Sigmoid colon (tissue), 7 donors: ENCODE measurements around the gene LAMA3. TPM values are rescaled to one million over a fixed set of nuclear protein-coding genes. Genes with fewer than 3 reads are reported as not detected.

Source experiments
- DNase-seq: peaks from one replicate; pipeline ENCODE4 v3.0.0-alpha.2; 2019
- H3K27ac ChIP-seq, 4 donors: fragments of 200-600 bp; sonication (generic); one replicate each; pipeline ENCODE4 v1.5.1; 2016 to 2019; ENCODE audit warnings: mild to moderate bottlenecking in 1 of 4
- H3K27me3 ChIP-seq, 3 donors: fragments of 200-600 bp; sonication (generic); one replicate each; pipeline ENCODE4 v1.5.1; 2019; ENCODE audit warnings: mild to moderate bottlenecking in 1 of 3
- H3K36me3 ChIP-seq, 4 donors: fragments of 200-600 bp; sonication (generic); one replicate each; pipeline ENCODE4 v1.5.1; 2016 to 2019
- H3K4me1 ChIP-seq, 4 donors: fragments of 200-600 bp; sonication (generic); one replicate each; pipeline ENCODE4 v1.5.1; 2017 to 2019
- H3K4me3 ChIP-seq, 4 donors: fragments of 200-600 bp; sonication (generic); one replicate each; pipeline ENCODE4 v1.5.1; 2017 to 2019; ENCODE audit warnings: mild to moderate bottlenecking in 2 of 4, moderate library complexity in 1 of 4
- H3K9me3 ChIP-seq, 4 donors: fragments of 200-600 bp in 3 of 4; sonication (generic) in 3 of 4; one replicate each; pipeline versions ENCODE4 v1.5.1 to v1.6.1; 2013 to 2019
- CTCF ChIP-seq, 4 experiments: fragments of 450-650 bp in 3 of 4; fragments of 200-600 bp in 1 of 4; IDR thresholded peaks; one replicate each; pipeline ENCODE4 v1.5.1; 2016 to 2019; ENCODE audit warnings: antibody characterized with exemption in 4 of 4, mild to moderate bottlenecking in 3 of 4, moderate library complexity in 2 of 4
- EP300 ChIP-seq, 4 donors: sonication (generic); formaldehyde crosslinking; IDR thresholded peaks; one replicate each; pipeline ENCODE4 v1.6.1; 2017; ENCODE audit warnings: antibody characterized with exemption in 4 of 4
- POLR2A ChIP-seq, 2 donors: fragments of 450-650 bp; IDR thresholded peaks; one replicate each; pipeline ENCODE4 v1.6.1; 2016; ENCODE audit warnings: antibody characterized with exemption in 2 of 2, mild to moderate bottlenecking in 2 of 2, moderate library complexity in 2 of 2
- POLR2AphosphoS5 ChIP-seq, 4 donors: sonication (generic); formaldehyde crosslinking; IDR thresholded peaks; one replicate each; pipeline ENCODE4 v1.6.1; 2017; ENCODE audit warnings: antibody characterized with exemption in 4 of 4
- WGBS, 2 donors: extraction: QIAGEN DNeasy Blood & Tissue Kit; methylation state at CpG; one replicate each; pipeline ENCODE4 v1.1.7; 2013; 5-methylcytosine and 5-hydroxymethylcytosine counted together
- intact Hi-C: fragments of 100-400 bp; cut with DNase I; formaldehyde crosslinking; loops from one replicate; pipeline ENCODE4 v1.15.1; 2023
- polyA plus RNA-seq, 3 donors: library from polyadenylated mRNA; stranded (reverse); fragments of 200-250 nt; gene quantifications; one replicate each; pipeline ENCODE4 v1.2.3, GENCODE V29; 2013
- total RNA-seq, 4 donors: library from RNA; depleted of rRNA; stranded (reverse); fragments of >200 nt; gene quantifications; one replicate each; pipeline ENCODE4 v1.1.0, GENCODE V29; 2016
- donor health status: healthy with polysubstance abuse.
- donor health status: Bipolar disorder and iron deficiency.
- donor health status: healthy.

Gene LAMA3
- total and polyA plus RNA-seq, 7 donors: 6.0 to 19.9 (median 14.1) TPM

- WGBS, 2 donors: 88% methylated on average over 2 of the region's 2 CpGs
- peaks cover 0 to 28% (median 24%) of the 10 kb centered on the region in 4 donors for H3K4me1 ChIP-seq
- TF ChIP-seq POLR2AphosphoS5 (IDR thresholded peaks at IDR 0.05) (no peak), EP300 (IDR thresholded peaks at IDR 0.05) (no peak), CTCF (IDR thresholded peaks at IDR 0.05) (no peak), POLR2A (IDR thresholded peaks at IDR 0.05) (no peak)
- intact Hi-C loops: loop anchor here (10.0 kb wide), 1 partner anchor 319 kb away; the partner anchor contains the start of gene RMC1
- no peaks in the 10 kb centered on the region for H3K36me3 ChIP-seq
- H3K4me3 ChIP-seq: no peak overlapping the region
- H3K9me3 ChIP-seq: no peaks in the 10 kb centered on the region
- no peaks in the 10 kb centered on the region for H3K27me3 ChIP-seq
- DNase-seq: no peak
- H3K27ac ChIP-seq: no peak overlapping the region
Observed at GRCh38 chr18:23824240-23824639, 135.0 kb downstream of the LAMA3 start.

GRCh38 chr18:23824669-23825068 lies 135.4 kb downstream of the LAMA3 start:
- Histone ChIP-seq H3K27me3 (no peaks in the 10 kb centered on the region), H3K4me3 (no peak overlapping the region), H3K27ac (peak overlapping the region in 1 of 4 donors; percentile 75), H3K36me3 (no peaks in the 10 kb centered on the region), H3K9me3 (no peaks in the 10 kb centered on the region), H3K4me1 (peaks cover 0 to 26% (median 24%) of the 10 kb centered on the region in 4 donors)
- no peak for DNase-seq
- intact Hi-C loops: loop anchor here (5.0 to 10.0 kb wide), 3 partner anchors 93 to 448 kb away; partner anchors contain the start of gene RMC1
- TF ChIP-seq EP300 (IDR thresholded peaks at IDR 0.05) (no peak), POLR2AphosphoS5 (IDR thresholded peaks at IDR 0.05) (no peak), CTCF (IDR thresholded peaks at IDR 0.05) (no peak), POLR2A (IDR thresholded peaks at IDR 0.05) (no peak)
- WGBS, 2 donors: 92 to 95% methylated on average over 1 of the region's 1 CpG

DNA sequence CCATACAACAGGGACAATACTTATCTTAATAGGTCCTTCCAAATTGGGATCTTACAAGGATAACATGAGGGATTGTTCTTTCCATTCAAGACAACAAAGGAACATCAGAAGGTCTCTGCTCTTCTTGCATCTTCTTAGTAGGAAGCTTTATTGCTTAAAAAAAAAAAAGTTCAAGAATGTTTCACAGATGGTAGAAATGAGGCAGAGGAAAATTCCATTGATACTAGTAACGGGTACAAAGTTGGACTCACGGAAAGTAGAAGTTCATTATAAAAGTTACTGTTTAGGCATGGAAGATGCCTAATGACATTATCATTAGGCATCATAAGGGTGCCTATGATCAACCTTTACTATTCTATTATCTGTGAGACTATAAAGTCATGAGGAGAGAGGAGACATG lies 136.2 kb downstream of the LAMA3 start:
- TF ChIP-seq CTCF (IDR thresholded peaks at IDR 0.05) (no peak), POLR2AphosphoS5 (IDR thresholded peaks at IDR 0.05) (no peak), POLR2A (IDR thresholded peaks at IDR 0.05) (no peak), EP300 (IDR thresholded peaks at IDR 0.05) (no peak)
- Histone ChIP-seq H3K27me3 (no peaks in the 10 kb centered on the region), H3K9me3 (no peaks in the 10 kb centered on the region), H3K4me3 (no peak overlapping the region), H3K36me3 (no peaks in the 10 kb centered on the region), H3K4me1 (peaks cover 0 to 26% (median 24%) of the 10 kb centered on the region in 4 donors), H3K27ac (peak overlapping the region; percentile 70 to 82 (median 75))
- no peak for DNase-seq
- WGBS, 2 donors: 91 to 95% methylated on average over 2 of the region's 2 CpGs
- intact Hi-C loops: loop anchor here (5.0 to 10.0 kb wide), 3 partner anchors 92 to 447 kb away; partner anchors contain the start of gene RMC1

DNA sequence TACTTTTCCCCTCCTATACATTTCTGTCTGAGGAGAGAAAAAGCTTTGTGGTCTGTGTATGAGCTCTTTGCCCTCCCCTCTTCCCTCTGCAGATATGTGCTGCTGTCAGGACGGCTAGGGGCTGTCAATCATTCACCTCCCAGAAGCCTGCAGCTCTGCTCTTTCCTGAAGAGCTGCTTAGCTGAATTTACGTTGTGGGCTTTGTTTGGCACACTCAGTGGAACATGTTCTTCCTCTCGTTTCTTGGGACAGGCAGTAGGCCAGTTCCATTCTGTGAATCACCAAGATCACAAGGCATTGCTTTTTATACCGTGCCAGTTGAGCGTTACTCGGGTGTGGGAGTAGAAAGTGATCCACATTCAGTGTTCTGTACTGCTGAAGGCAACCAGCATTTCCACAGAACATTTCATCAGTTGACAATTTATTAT lies 136.7 kb downstream of the LAMA3 start:
- Histone ChIP-seq H3K27me3 (no peaks in the 10 kb centered on the region), H3K4me3 (no peak overlapping the region), H3K4me1 (peaks cover 0 to 26% (median 24%) of the 10 kb centered on the region in 4 donors), H3K36me3 (no peaks in the 10 kb centered on the region), H3K9me3 (no peaks in the 10 kb centered on the region), H3K27ac (peak overlapping the region; percentile 70 to 82 (median 75))
- intact Hi-C loops: loop anchor here (5.0 to 10.0 kb wide), 3 partner anchors 91 to 446 kb away; partner anchors contain the start of gene RMC1
- TF ChIP-seq EP300 (IDR thresholded peaks at IDR 0.05) (peak in 3 of 4 donors; percentile 72 to 90 (median 89)), POLR2A (IDR thresholded peaks at IDR 0.05) (no peak), POLR2AphosphoS5 (IDR thresholded peaks at IDR 0.05) (peak; percentile 78 to 92 (median 84)), CTCF (IDR thresholded peaks at IDR 0.05) (no peak)
- 29 to 46% methylated on average over 6 of the region's 6 CpGs for WGBS, 2 donors
- peak; percentile 93 for DNase-seq
